ENCODE results near the gene NHLRC4.

DNA sequence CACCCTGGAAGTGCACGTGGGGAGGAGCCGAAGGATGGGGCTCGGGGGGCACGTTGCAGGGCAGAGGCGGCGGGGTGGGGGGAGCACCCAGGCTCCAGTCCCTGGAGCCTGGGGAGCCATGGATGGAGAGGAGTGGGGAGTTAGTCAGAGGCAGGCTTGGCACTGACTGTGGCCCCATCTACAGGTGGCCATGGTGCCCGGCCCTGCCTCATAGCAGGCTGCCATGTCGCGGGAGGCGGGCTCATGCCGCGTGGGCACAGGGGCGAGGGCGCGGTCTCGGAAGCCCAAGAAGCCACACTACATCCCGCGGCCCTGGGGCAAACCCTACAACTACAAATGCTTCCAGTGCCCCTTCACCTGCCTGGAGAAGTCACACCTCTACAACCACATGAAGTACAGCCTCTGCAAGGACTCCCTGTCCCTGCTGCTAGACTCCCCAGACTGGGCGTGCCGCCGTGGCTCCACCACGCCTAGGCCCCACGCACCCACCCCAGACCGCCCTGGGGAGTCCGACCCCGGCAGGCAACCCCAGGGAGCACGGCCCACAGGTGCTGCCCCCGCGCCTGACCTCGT is 3.6 kb upstream of the NHLRC4 start:
- TF ChIP-seq, protein P1, sequence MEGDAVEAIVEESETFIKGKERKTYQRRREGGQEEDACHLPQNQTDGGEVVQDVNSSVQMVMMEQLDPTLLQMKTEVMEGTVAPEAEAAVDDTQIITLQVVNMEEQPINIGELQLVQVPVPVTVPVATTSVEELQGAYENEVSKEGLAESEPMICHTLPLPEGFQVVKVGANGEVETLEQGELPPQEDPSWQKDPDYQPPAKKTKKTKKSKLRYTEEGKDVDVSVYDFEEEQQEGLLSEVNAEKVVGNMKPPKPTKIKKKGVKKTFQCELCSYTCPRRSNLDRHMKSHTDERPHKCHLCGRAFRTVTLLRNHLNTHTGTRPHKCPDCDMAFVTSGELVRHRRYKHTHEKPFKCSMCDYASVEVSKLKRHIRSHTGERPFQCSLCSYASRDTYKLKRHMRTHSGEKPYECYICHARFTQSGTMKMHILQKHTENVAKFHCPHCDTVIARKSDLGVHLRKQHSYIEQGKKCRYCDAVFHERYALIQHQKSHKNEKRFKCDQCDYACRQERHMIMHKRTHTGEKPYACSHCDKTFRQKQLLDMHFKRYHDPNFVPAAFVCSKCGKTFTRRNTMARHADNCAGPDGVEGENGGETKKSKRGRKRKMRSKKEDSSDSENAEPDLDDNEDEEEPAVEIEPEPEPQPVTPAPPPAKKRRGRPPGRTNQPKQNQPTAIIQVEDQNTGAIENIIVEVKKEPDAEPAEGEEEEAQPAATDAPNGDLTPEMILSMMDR (optimal IDR thresholded peaks at IDR 0.05 in 1 of 3, IDR thresholded peaks at IDR 0.05 in 1 of 3, conservative IDR thresholded peaks at IDR 0.05 in 1 of 3; ENCODE audit: extremely low read depth in 1 of 3, insufficient read depth in 2 of 3, low read length in 3 of 3), result no peak
- TF ChIP-seq EZH2 (IDR thresholded peaks at IDR 0.05; ENCODE audit: low read length), result no peak
